Measurements from ENCODE around the gene LPAR3.

LPAR3 gene

GRCh38 chr1:84857906-84858305, 35.1 kb downstream of the LPAR3 start:
- no peak for DNase-seq (ENCODE audit: low spot score)

GRCh38 chr1:84856726-84857270, 36.2 kb downstream of the LPAR3 start:
- no peak for DNase-seq (ENCODE audit: low spot score)

GRCh38 chr1:84855691-84856630, 37.0 kb downstream of the LPAR3 start:
- DNase-seq (ENCODE audit: low spot score), result no peak

GRCh38 chr1:84855168-84855567, 37.8 kb downstream of the LPAR3 start:
- DNase-seq (ENCODE audit: low spot score), result no peak

GRCh38 chr1:84853741-84854721, 39.0 kb downstream of the LPAR3 start:
- peak; percentile 81 for DNase-seq (ENCODE audit: low spot score)

- no peak for DNase-seq (ENCODE audit: low spot score)
Observed at GRCh38 chr1:84851839-84852238, 41.2 kb downstream of the LPAR3 start.

GRCh38 chr1:84849357-84849975, 43.5 kb downstream of the LPAR3 start:
- DNase-seq (ENCODE audit: low spot score), result no peak

- DNase-seq (ENCODE audit: low spot score), result peak; percentile 58
Observed at GRCh38 chr1:84847253-84848250, 45.5 kb downstream of the LPAR3 start.

GRCh38 chr1:84846387-84846786, 46.6 kb downstream of the LPAR3 start:
- no peak for DNase-seq (ENCODE audit: low spot score)

GRCh38 chr1:84845357-84845756, 47.6 kb downstream of the LPAR3 start:
- DNase-seq (ENCODE audit: low spot score), result no peak

- no peak for DNase-seq (ENCODE audit: low spot score)
Observed at GRCh38 chr1:84844094-84844493, 48.9 kb downstream of the LPAR3 start.

GRCh38 chr1:84842748-84843231, 50.2 kb downstream of the LPAR3 start:
- no peak for DNase-seq (ENCODE audit: low spot score)

- no peak for DNase-seq (ENCODE audit: low spot score)
Observed at GRCh38 chr1:84841971-84842370, 51.0 kb downstream of the LPAR3 start.

- no peak for DNase-seq (ENCODE audit: low spot score)
Observed at GRCh38 chr1:84840346-84840745, 52.7 kb downstream of the LPAR3 start.

- no peak for DNase-seq (ENCODE audit: low spot score)
Observed at GRCh38 chr1:84839544-84839943, 53.5 kb downstream of the LPAR3 start.

- DNase-seq (ENCODE audit: low spot score), result no peak
Observed at GRCh38 chr1:84836145-84836544, 56.9 kb downstream of the LPAR3 start.

GRCh38 chr1:84835169-84835568, 57.8 kb downstream of the LPAR3 start:
- no peak for DNase-seq (ENCODE audit: low spot score)

- DNase-seq (ENCODE audit: low spot score), result peak; percentile 7
Observed at GRCh38 chr1:84834419-84835064, 58.5 kb downstream of the LPAR3 start.

GRCh38 chr1:84833194-84833593, 59.8 kb downstream of the LPAR3 start:
- DNase-seq (ENCODE audit: low spot score), result no peak

- no peak for DNase-seq (ENCODE audit: low spot score)
Observed at GRCh38 chr1:84830136-84830535, 62.9 kb downstream of the LPAR3 start.
